Liver (tissue), 9 donors: ENCODE data around the gene PFKP. TPM values are rescaled to one million over a fixed set of nuclear protein-coding genes. Genes with fewer than 3 reads are reported as not detected.

Experiments used
- DNase-seq: peaks from one replicate; pipeline ENCODE4 v3.0.0-alpha.2; 2017; ENCODE audit warnings: low spot score
- H3K27ac ChIP-seq, 2 donors: one replicate each; pipeline ENCODE4 v1.7.0; 2013; ENCODE audit warnings: inconsistent platforms in 2 of 2, low read length in 2 of 2, control low read depth in 1 of 2, low read depth in 1 of 2, mild to moderate bottlenecking in 1 of 2
- H3K27me3 ChIP-seq, 4 donors: one replicate each; pipeline versions ENCODE4 v1.6.1 to v1.7.0; 2013; ENCODE audit warnings: low read length in 3 of 4, inconsistent platforms in 1 of 4, mild to moderate bottlenecking in 1 of 4, moderate library complexity in 1 of 4; ENCODE audit not compliant: control insufficient read depth in 4 of 4, insufficient read depth in 4 of 4
- H3K36me3 ChIP-seq, 4 donors: one replicate each; pipeline versions ENCODE4 v1.6.1 to v1.7.0; 2013; ENCODE audit warnings: low read length in 3 of 4, mild to moderate bottlenecking in 3 of 4, low read depth in 1 of 4, moderate library complexity in 1 of 4; ENCODE audit not compliant: control insufficient read depth in 4 of 4, insufficient read depth in 3 of 4
- H3K4me1 ChIP-seq, 4 donors: one replicate each; pipeline versions ENCODE4 v1.6.1 to v1.7.0; 2013; ENCODE audit warnings: low read length in 3 of 4, mild to moderate bottlenecking in 3 of 4, moderate library complexity in 1 of 4; ENCODE audit not compliant: control insufficient read depth in 4 of 4, insufficient read depth in 4 of 4
- H3K4me3 ChIP-seq, 3 donors: one replicate each; pipeline versions ENCODE4 v1.6.1 to v1.7.0; 2013; ENCODE audit warnings: low read length in 3 of 3, control low read depth in 1 of 3, low read depth in 1 of 3, mild to moderate bottlenecking in 1 of 3
- H3K9ac ChIP-seq, 2 donors: one replicate each; pipeline ENCODE4 v1.7.0; 2013; ENCODE audit warnings: low read length in 2 of 2, mild to moderate bottlenecking in 2 of 2, moderate library complexity in 2 of 2, control low read depth in 1 of 2, low read depth in 1 of 2
- H3K9me3 ChIP-seq, 4 donors: one replicate each; pipeline versions ENCODE4 v1.6.1 to v1.7.0; 2013; ENCODE audit warnings: low read length in 3 of 4; ENCODE audit not compliant: control insufficient read depth in 4 of 4
- EGR1 ChIP-seq, 2 donors: IDR thresholded peaks; 2 replicates each; pipeline ENCODE4 v1.6.1; 2016 to 2018; ENCODE audit warnings: antibody characterized with exemption in 2 of 2, low read depth in 2 of 2
- FOXA1 ChIP-seq: IDR thresholded peaks from 2 replicates; pipeline ENCODE4 v1.6.1; 2016; ENCODE audit warnings: antibody characterized with exemption
- FOXA2 ChIP-seq: IDR thresholded peaks from 2 replicates; pipeline ENCODE4 v1.6.1; 2016; ENCODE audit warnings: antibody characterized with exemption
- GABPA ChIP-seq, 2 donors: IDR thresholded peaks in 1 of 2; conservative IDR thresholded peaks in 1 of 2; 2 replicates each; pipeline ENCODE4 v1.6.1; 2016; ENCODE audit warnings: antibody characterized with exemption in 2 of 2, mild to moderate bottlenecking in 1 of 2, moderate library complexity in 1 of 2
- HNF4A ChIP-seq, 2 donors: conservative IDR thresholded peaks; 2 replicates each; pipeline ENCODE4 v1.6.1; 2016; ENCODE audit warnings: antibody characterized with exemption in 2 of 2, mild to moderate bottlenecking in 2 of 2
- HNF4G ChIP-seq: IDR thresholded peaks from 2 replicates; pipeline ENCODE4 v1.6.1; 2016; ENCODE audit warnings: antibody characterized with exemption
- RAD21 ChIP-seq, 2 donors: IDR thresholded peaks; 2 replicates each; pipeline ENCODE4 v1.6.1; 2016; ENCODE audit warnings: antibody characterized with exemption in 2 of 2, mild to moderate bottlenecking in 2 of 2
- RXRA ChIP-seq, 2 donors: IDR thresholded peaks; 2 replicates each; pipeline ENCODE4 v1.6.1; 2017 to 2018; ENCODE audit warnings: antibody characterized with exemption in 2 of 2, mild to moderate bottlenecking in 1 of 2
- SP1 ChIP-seq: IDR thresholded peaks from 2 replicates; pipeline ENCODE4 v1.6.1; 2018; ENCODE audit warnings: antibody characterized with exemption, mild to moderate bottlenecking
- TAF1 ChIP-seq: conservative IDR thresholded peaks from 2 replicates; pipeline ENCODE4 v1.6.1; 2016; ENCODE audit warnings: antibody characterized with exemption, mild to moderate bottlenecking
- YY1 ChIP-seq: IDR thresholded peaks from 2 replicates; pipeline ENCODE4 v1.6.1; 2016; ENCODE audit warnings: antibody characterized with exemption, mild to moderate bottlenecking
- WGBS: extraction: QIAGEN DNeasy Blood & Tissue Kit; methylation state at CpG from one replicate; pipeline ENCODE4 v1.1.7; 2013; 5-methylcytosine and 5-hydroxymethylcytosine counted together
- polyA plus RNA-seq, 2 donors: library from polyadenylated mRNA; stranded (reverse) in 1 of 2; unstranded in 1 of 2; fragments of 200-250 nt in 1 of 2; fragments of >200 nt in 1 of 2; fragmentation: Nextera tagmentation in 1 of 2; extraction: Ambion mirVana in 1 of 2; gene quantifications; one replicate each; pipeline versions ENCODE4 v1.2.1 to v1.2.3, GENCODE V29; 2013 to 2015
- total RNA-seq, 2 donors: library from RNA; depleted of rRNA; stranded (reverse); fragments of >200 nt; gene quantifications; one replicate each; pipeline ENCODE4 v1.2.3, GENCODE V29; 2014
- TF ChIP-seq, protein P1 (sequence below): fragments of 150-350 bp; IDR thresholded peaks from 2 replicates; pipeline ENCODE4 v1.5.1; 2017; ENCODE audit warnings: improper control_type of control experiment, low read depth, low read length; ENCODE audit not compliant: missing input control
- TF ChIP-seq, protein P2 (sequence below): IDR thresholded peaks from 2 replicates; pipeline ENCODE4 v1.6.1; 2016; ENCODE audit warnings: antibody characterized with exemption
- TF ChIP-seq, protein P3 (sequence below): IDR thresholded peaks from 2 replicates; pipeline ENCODE4 v1.6.1; 2016; ENCODE audit warnings: antibody characterized with exemption
- donor health status: healthy.
- donor health status: healthy.
- donor health status: healthy.
- donor health status: healthy.
- donor health status: healthy.

The PFKP gene
- total and polyA plus RNA-seq, 4 donors = 1.1 to 5.0 (median 2.8) TPM

DNA sequence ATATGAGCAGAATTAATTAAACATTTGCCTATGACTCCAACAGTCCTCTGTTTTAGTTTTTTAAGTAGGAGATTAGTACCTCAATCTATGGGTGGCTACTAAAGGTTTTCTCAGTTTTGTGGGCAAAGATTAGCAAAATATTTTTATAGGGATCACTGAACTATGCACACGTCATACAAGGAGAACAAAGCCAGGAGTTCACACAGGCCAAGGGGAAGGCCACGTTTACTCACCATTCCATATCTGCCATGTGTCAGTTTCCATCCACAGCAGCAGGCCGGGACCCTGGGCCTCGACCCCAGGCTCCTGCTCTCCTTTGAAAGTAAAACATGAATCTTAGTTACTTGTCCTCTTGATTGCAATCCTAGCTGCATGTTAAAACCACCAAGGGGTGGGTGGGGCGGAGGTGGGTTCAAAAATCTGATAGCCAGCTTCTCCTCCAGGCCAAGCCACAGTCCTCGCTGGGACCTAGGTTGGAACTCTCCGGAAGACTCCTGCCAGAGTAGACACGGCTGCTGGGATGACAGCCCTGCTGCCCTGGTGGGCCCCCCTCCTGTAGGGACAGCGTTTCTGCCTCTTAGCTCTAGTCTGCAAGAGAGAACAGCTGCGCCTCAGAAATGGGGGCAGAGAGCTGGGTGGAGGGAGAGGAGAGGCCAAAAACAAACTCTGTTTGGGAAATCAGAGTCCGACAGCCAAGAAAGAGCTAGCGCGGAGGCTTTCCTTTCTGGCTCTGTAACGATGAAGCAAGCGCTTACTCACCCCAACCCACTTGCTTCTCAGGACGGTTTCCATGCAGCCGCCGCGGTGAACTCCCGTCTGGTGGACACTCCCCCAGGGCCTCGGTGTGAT lies 69.6 kb downstream of the PFKP start:
- H3K9ac ChIP-seq = no peak overlapping the region
- no peak for DNase-seq

DNA sequence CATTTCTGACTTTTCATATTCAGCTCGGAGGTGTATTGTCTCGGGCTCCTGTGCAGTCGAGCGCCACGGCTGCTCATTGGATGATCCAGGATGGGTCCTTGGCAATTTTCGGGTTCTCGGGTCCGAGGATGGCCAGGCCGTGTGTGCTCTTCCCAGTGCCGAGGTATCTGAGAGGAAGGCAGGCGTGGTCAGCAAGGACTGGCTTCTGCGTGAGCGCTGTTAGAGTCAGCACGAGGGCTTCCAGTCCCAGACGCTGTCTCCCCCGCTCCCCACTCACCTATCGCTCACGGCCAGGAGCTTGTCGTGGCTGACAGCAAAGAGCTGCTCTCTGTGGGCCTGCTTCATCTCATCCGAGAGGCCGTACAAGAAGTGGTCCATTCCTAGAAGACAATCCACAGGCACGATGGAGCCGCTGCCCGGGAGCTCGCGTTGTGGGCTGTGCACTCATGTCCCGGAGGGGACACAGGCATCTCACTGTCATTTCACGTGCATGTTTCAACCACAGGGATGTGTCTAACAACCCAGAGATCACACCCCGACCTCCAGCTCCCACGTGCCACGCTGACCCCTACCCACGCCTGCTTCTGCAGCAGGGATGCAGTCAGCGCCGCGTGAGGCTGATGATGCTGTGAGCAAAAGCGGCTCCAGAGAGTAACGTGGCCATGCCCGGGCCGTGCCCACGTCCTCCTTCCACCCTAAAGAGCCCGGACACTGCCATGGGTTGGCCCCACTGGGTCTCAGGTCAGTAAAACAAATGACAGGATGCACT lies 70.8 kb downstream of the PFKP start:
- no peak overlapping the region for H3K27ac ChIP-seq
- no peak for DNase-seq
- H3K9me3 ChIP-seq = no peaks in the 10 kb centered on the region
- 97% methylated on average over 41 of the region's 41 CpGs for WGBS
- H3K27me3 ChIP-seq = no peaks in the 10 kb centered on the region
- no peak overlapping the region for H3K9ac ChIP-seq
- H3K36me3 ChIP-seq = peaks cover 15 to 85% (median 51%) of the 10 kb centered on the region in 4 donors
- H3K4me1 ChIP-seq = no peaks in the 10 kb centered on the region
- H3K4me3 ChIP-seq = no peak overlapping the region
- TF ChIP-seq, protein P1, sequence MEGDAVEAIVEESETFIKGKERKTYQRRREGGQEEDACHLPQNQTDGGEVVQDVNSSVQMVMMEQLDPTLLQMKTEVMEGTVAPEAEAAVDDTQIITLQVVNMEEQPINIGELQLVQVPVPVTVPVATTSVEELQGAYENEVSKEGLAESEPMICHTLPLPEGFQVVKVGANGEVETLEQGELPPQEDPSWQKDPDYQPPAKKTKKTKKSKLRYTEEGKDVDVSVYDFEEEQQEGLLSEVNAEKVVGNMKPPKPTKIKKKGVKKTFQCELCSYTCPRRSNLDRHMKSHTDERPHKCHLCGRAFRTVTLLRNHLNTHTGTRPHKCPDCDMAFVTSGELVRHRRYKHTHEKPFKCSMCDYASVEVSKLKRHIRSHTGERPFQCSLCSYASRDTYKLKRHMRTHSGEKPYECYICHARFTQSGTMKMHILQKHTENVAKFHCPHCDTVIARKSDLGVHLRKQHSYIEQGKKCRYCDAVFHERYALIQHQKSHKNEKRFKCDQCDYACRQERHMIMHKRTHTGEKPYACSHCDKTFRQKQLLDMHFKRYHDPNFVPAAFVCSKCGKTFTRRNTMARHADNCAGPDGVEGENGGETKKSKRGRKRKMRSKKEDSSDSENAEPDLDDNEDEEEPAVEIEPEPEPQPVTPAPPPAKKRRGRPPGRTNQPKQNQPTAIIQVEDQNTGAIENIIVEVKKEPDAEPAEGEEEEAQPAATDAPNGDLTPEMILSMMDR = no peak
- TF ChIP-seq RAD21 (IDR thresholded peaks at IDR 0.05) (no peak), GABPA (IDR thresholded peaks at IDR 0.05 in 1 of 2, conservative IDR thresholded peaks at IDR 0.05 in 1 of 2) (no peak), HNF4A (conservative IDR thresholded peaks at IDR 0.05) (no peak), FOXA2 (no peak), FOXA1 (no peak), HNF4G (no peak), YY1 (no peak), SP1 (no peak), RXRA (IDR thresholded peaks at IDR 0.05) (no peak), TAF1 (no peak)
- TF ChIP-seq, protein P2, sequence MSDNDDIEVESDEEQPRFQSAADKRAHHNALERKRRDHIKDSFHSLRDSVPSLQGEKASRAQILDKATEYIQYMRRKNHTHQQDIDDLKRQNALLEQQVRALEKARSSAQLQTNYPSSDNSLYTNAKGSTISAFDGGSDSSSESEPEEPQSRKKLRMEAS = no peak
- TF ChIP-seq, protein P3, sequence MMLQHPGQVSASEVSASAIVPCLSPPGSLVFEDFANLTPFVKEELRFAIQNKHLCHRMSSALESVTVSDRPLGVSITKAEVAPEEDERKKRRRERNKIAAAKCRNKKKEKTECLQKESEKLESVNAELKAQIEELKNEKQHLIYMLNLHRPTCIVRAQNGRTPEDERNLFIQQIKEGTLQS = no peak

More for the DNA sequence above, 69.6 kb downstream of the PFKP start:
- 88% methylated on average over 21 of the region's 21 CpGs for WGBS
- no peak overlapping the region for H3K4me3 ChIP-seq
- peaks cover 15 to 85% (median 49%) of the 10 kb centered on the region in 4 donors for H3K36me3 ChIP-seq
- TF ChIP-seq, protein P3 = no peak
- TF ChIP-seq EGR1 (IDR thresholded peaks at IDR 0.05; ENCODE audit: low read depth in 2 of 2) (no peak), FOXA1 (no peak)
- H3K27ac ChIP-seq = no peak overlapping the region
- H3K4me1 ChIP-seq = no peaks in the 10 kb centered on the region
- H3K9me3 ChIP-seq = no peaks in the 10 kb centered on the region
- H3K27me3 ChIP-seq = no peaks in the 10 kb centered on the region
